DMS 273 (cell line): ENCODE measurements around the gene CCDC88B.
A peak's percentile ranks its signal among the peaks of the same experiment; 100 is the strongest.
"Not testable (repeated sequence)": the region's sequence is repeated elsewhere in the genome, so short reads cannot be mapped to it uniquely, and the experiment has no call there.

ENCODE experiments used
- DNase-seq: peaks from one replicate; lab custom pipeline; 2025; ENCODE audit not compliant: unreplicated experiment; lab: John Stamatoyannopoulos, UW

The CCDC88B gene

DNA sequence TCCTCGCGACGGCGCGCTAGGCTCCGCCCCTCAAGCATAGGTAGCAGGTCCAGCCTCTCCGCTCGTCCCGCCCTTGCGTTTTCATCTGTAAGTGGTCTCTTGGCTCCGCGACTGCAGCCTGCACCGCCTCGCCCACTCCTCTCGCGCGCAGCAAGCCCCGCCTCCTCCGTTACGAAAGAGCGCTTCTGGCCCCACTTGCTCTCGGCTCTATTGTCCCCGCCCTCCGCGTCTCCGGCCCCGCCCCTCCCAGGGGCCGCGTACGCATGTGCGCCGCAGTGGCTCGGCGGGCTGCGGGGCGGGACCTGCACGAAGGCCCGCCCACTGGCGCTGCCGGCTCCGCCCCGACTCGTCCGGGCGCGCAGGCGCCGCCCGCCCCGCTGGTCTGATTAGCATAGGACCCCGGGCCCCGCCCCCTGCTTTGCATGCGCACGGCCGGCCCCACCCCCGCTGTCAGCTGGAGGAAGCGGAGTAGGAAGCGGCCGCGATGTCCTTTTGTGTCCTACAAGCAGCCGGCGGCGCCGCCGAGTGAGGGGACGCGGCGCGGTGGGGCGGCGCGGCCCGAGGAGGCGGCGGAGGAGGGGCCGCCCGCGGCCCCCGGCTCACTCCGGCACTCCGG is 34.8 kb upstream of the CCDC88B start, which contains the start of gene ESRRA:
TSS of gene ESRRA (plus strand) at position 450 of the 616 bp plus-strand sequence. CDS start 1,656 bp downstream, outside the sequence.
- peak; percentile 100 for DNase-seq

DNA sequence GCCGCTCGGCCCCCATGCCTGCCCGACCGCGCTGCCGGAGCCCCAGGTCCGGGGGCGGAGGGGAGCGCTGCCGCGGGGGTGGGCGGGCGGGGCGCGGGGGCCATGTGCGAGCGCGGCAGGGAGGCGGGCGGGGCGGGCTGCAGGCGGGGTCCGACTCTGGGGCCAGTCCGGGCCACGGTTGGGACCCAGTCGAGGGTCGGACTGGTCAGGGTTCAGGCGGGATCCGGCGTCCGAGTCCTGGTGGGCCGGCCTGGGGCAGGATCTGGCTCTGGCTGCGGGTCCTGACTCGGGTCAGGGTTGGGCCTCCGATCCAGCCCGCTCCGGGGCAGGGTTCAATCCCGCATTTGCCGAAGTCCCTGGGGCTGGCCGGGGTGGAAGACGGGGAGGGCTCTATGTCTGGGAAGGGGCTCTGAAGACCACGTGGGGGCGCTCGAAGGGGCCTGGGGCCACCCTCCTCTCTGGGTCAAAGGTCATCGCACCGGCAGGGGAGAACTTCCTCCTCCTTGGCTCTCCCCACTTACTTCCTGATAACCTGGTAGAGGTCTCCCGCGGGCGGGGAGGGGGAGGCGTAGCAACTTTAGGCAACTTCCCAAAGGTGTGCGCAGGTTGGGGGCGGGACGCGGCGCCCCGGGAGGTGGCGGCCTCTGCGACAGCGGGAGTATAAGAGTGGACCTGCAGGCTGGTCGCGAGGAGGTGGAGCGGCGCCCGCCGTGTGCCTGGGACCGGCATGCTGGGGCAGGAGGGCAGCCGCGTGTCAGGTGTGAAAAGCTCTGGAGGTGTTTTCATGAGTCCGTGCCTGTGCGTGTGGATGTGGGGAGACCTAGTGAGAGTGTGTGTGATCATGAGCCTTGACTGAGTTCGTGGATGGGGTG is 34.1 kb upstream of the CCDC88B start:
- peak; percentile 64 for DNase-seq

DNA sequence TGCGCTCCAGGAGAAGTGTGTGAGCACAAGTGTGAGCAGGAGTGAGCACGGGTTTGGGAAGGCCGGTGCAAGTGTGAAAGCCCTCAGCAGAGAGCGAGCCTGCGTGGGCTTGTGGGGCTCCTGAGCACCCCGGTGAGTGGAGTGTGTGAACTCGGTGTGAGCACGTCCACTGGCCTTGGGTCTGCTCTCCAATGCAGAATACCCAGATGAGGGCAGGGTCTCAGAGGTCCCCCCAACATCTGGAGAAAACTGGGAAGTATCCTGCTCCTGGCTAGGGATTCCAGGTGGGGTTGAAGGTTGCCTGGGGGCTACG is 33.5 kb upstream of the CCDC88B start:
- DNase-seq = no peak

GRCh38 chr11:64306876-64307622 is 33.0 kb upstream of the CCDC88B start:
- peak; percentile 31 for DNase-seq

DNA sequence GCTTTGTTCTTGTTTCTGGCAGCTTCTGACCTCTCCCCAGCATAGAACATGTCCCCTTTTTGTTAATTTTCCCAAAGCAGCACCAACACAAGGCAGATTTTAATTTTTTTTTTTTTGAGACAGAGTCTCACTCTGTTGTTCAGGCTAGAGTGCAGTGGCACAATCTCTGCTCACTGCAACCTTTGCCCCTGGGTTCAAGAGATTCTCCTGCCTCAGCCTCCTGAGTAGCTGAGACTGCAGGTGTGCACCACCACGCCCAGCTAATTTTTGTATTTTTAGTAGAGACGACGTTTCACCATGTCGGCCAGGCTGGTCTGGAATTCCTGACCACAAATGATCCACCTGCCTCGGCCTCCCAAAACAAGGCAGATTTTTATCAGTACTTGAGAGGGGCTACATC is 32.2 kb upstream of the CCDC88B start:
- DNase-seq = not testable (repeated sequence)

DNA sequence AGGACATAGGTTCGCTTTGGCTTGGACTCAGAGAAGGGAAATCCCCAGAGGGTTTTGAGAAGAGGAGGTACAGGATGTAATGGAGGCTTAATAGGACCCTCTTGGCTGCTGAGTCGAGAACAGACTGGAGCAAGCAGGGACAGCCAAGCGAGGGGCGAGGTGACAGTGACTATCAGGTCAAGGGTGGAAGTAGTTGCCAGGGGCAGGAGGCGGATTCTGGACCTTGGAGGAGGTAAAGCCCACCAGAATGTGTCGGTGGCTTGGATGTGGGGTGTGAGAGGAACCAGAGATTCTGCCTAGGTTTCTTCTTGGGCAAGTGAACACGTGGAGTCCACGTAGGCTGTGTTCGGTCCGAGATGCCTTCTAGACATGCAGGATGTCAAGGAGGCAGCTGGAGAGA is 27.1 kb upstream of the CCDC88B start:
- no peak for DNase-seq

DNA sequence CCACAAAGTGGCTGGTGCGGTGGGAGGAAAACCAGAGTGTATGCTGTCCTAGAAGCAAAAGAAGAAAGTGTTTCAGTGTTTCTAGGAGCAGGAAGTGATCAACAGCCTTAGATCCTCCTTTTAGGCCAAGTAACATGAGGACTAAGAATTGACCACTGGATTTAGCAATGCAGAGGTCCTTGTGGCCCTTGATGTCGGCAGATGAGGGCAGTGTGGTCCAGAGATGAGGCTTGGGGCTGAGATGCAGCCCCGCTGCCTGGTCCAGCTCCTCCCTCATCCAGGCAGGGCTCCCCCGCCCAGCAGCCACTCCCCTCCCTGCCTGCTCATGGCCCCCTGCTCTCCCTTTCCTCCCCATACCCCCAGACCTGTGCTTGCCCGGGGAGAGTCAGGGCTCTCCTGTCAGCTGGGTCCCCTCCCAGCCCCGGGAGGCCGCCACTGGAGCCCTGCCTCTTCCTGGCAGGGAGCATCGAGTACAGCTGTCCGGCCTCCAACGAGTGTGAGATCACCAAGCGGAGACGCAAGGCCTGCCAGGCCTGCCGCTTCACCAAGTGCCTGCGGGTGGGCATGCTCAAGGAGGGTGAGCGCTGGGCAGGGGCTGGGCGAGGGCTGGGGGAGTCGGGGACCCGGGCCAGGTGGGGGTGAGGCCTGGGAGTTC is 26.4 kb upstream of the CCDC88B start:
- DNase-seq = no peak

- no peak for DNase-seq
These were observed 25.7 kb upstream of the CCDC88B start for GRCh38 chr11:64314146-64314804.

DNA sequence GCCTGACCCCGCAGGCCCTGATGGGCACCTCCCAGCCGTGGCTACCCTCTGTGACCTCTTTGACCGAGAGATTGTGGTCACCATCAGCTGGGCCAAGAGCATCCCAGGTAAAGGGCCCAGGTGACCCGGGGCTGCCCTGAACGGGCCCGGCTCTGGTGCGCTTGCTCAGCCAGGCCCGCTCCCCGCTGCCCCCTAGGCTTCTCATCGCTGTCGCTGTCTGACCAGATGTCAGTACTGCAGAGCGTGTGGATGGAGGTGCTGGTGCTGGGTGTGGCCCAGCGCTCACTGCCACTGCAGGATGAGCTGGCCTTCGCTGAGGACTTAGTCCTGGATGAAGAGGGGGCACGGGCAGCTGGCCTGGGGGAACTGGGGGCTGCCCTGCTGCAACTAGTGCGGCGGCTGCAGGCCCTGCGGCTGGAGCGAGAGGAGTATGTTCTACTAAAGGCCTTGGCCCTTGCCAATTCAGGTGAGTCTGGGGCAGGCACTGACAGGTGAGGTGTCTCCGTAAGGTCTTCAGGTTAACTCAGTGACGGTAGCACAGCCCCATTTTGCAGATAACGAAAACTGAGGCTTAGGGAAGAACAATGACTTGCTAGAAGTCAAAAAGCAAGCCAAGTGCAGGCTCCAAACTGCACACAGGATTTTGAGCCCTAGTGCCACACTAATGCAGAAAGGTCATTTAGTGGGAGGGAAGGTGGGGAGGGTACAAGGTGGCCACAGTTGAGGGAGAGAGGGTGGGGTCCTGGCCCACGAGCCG is 25.0 kb upstream of the CCDC88B start:
- DNase-seq = no peak

GRCh38 chr11:64315667-64316526 is 24.1 kb upstream of the CCDC88B start:
- DNase-seq = not testable (repeated sequence)

GRCh38 chr11:64316672-64317324 is 23.2 kb upstream of the CCDC88B start:
- peak; percentile 75 for DNase-seq

GRCh38 chr11:64317325-64317960 is 22.6 kb upstream of the CCDC88B start, which contains the start of gene TRMT112:
TRMT112 (minus strand) TSS chr11:64317559; CDS start chr11:64317526, 33 bp downstream.
- peak; percentile 95 for DNase-seq

DNA sequence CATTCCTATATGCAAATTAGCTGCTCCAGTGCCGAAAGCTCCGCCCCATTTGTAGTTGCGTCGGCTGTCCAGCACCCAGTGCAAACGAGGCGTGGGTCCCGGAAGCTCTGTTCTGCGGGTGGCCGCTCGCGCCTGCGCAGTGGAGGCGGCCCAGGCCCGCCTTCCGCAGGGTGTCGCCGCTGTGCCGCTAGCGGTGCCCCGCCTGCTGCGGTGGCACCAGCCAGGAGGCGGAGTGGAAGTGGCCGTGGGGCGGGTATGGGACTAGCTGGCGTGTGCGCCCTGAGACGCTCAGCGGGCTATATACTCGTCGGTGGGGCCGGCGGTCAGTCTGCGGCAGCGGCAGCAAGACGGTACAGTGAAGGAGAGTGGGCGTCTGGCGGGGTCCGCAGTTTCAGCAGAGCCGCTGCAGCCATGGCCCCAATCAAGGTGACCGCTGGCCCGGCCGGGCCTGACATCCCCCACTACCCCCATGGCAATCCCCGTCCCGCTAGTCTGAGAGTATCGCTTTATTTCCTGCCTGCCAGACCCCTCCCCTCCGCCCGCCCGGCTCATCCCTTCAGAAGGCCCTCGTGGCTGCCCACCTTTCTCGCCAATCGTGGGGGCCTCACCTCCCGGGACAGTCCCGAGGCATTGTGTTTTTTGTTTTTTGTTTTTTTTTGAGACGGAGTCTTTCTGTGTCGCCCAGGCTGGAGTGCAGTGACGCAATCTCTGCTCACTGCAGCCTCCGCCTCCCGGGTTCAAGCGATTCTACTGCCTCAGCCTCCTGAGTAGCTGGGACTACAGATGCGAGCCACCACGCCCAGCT is 21.8 kb upstream of the CCDC88B start, which contains the start of gene PRDX5:
TSS of gene PRDX5 (plus strand) at position 161 of the 805 bp plus-strand sequence. CDS start at position 256, 95 bp downstream.
- peak; percentile 94 for DNase-seq

- no peak for DNase-seq
These were observed 20.9 kb upstream of the CCDC88B start for GRCh38 chr11:64318766-64319761.

DNA sequence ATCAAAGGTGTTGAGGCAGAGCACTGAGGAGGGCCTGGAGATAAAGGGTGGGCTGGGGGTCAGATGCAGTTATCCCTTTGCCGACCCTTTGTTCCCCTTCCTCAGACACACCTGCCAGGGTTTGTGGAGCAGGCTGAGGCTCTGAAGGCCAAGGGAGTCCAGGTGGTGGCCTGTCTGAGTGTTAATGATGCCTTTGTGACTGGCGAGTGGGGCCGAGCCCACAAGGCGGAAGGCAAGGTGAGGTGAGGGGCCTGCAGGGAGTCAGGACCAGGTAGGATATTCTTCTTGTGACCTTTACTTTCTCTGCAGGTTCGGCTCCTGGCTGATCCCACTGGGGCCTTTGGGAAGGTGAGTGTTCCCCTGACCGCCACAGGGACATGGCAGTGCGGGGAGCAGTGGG is 19.4 kb upstream of the CCDC88B start:
- no peak for DNase-seq

DNA sequence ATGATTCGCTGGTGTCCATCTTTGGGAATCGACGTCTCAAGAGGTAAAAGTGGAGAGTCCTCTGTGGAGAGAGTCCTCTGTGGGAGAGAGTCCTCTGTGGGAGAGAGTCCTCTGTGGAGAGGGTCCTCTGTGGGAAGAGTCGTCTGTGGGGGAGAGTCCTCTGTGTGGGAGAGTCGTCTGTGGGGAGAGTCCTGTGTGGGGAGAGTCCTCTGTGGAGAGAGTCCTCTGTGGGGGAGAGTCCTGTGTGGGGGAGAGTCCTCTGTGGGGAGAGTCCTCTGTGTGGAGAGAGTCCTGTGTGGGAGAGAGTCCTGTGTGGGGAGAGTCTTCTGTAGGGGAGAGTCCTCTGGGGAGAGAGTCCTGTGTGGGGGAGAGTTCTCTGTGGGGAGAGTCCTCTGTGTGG is 19.0 kb upstream of the CCDC88B start:
- no peak for DNase-seq
